Left cardiac atrium (tissue), 4 donors: ENCODE measurements around the gene CCDC127. TPM values are rescaled to one million over a fixed set of nuclear protein-coding genes. Genes with fewer than 3 reads are reported as not detected.
"Not testable (repeated sequence)": the region's sequence is repeated elsewhere in the genome, so short reads cannot be mapped to it uniquely, and the experiment has no call there.

ENCODE experiments used
- ATAC-seq, 2 donors: fragments of 200-7000 bp; cut with Tn5 transposase; one replicate each; pipeline ENCODE4 v1.9.1; 2020; ENCODE audit warnings: mild to moderate bottlenecking in 2 of 2, moderate library complexity in 2 of 2
- DNase-seq: peaks from one replicate; pipeline ENCODE4 v3.0.0-alpha.2; 2020
- intact Hi-C, 2 donors: fragments of 100-400 bp; cut with DNase I; formaldehyde crosslinking; loops; one replicate each; pipeline versions ENCODE4 v1.14.1 to v1.15.1; 2022 to 2023
- total RNA-seq, 2 donors: library from RNA; stranded (reverse); fragmentation: NEBNext Ultra II Directional; extraction: Animal tissue kit (Norgen Biotek cat#: 25700); gene quantifications; one replicate each; pipeline ENCODE4 v1.2.1, GENCODE V29; 2021
- donor health status: DM: no; HTN: yes; CAD: no.
- donor health status: DM: no; HTN: yes; CAD: no; lungs with severe emphysema.
- donor health status: DM: yes; HTN: yes; CAD: no.
- donor health status: Dilated cardiomyopathy.

CCDC127 gene
- total RNA-seq, 2 donors from 2014 or later, result 7.8 to 9.6 TPM

- no peak for ATAC-seq
- DNase-seq, result peak; percentile 12
- intact Hi-C loops, result no loop called here
Observed at GRCh38 chr5:166441-167372, 51.2 kb downstream of the CCDC127 start.

GRCh38 chr5:164783-165182 is 53.2 kb downstream of the CCDC127 start:
- intact Hi-C loops, result not testable (repeated sequence)

GRCh38 chr5:164244-164643 is 53.7 kb downstream of the CCDC127 start:
- ATAC-seq (no peak), DNase-seq (peak; percentile 19)
- intact Hi-C loops, result no loop called here

More at GRCh38 chr5:164783-165182, 53.2 kb downstream of the CCDC127 start:
- not testable (repeated sequence) for ATAC-seq
- peak; percentile 4 for DNase-seq

GRCh38 chr5:163841-164240 is 54.1 kb downstream of the CCDC127 start:
- DNase-seq (peak; percentile 15), ATAC-seq (no peak)
- intact Hi-C loops, result no loop called here

GRCh38 chr5:163338-163620 is 54.7 kb downstream of the CCDC127 start:
- ATAC-seq (no peak), DNase-seq (peak; percentile 14)
- intact Hi-C loops, result no loop called here

- intact Hi-C loops, result no loop called here
- DNase-seq, result peak; percentile 10
Observed at GRCh38 chr5:162565-163337, 55.2 kb downstream of the CCDC127 start.

GRCh38 chr5:162190-162564 is 55.8 kb downstream of the CCDC127 start:
- intact Hi-C loops, result no loop called here
- ATAC-seq, result no peak
- DNase-seq, result peak; percentile 12

More at GRCh38 chr5:162565-163337, 55.2 kb downstream of the CCDC127 start:
- no peak for ATAC-seq

- DNase-seq (peak; percentile 10), ATAC-seq (no peak)
- intact Hi-C loops, result no loop called here
Observed at GRCh38 chr5:161803-162110, 56.2 kb downstream of the CCDC127 start.

GRCh38 chr5:160921-161802 is 56.8 kb downstream of the CCDC127 start:
- intact Hi-C loops, result no loop called here

GRCh38 chr5:160173-160510 is 57.8 kb downstream of the CCDC127 start:
- DNase-seq (peak; percentile 10), ATAC-seq (no peak)
- intact Hi-C loops, result no loop called here

More at GRCh38 chr5:160921-161802, 56.8 kb downstream of the CCDC127 start:
- peak; percentile 7 for DNase-seq
- no peak for ATAC-seq

GRCh38 chr5:159448-160172 is 58.3 kb downstream of the CCDC127 start:
- ATAC-seq (no peak), DNase-seq (peak; percentile 4)

GRCh38 chr5:158807-159447 is 59.0 kb downstream of the CCDC127 start:
- intact Hi-C loops, result no loop called here
- no peak for DNase-seq
- no peak for ATAC-seq

More at GRCh38 chr5:159448-160172, 58.3 kb downstream of the CCDC127 start:
- intact Hi-C loops, result no loop called here

GRCh38 chr5:157801-158200 is 60.2 kb downstream of the CCDC127 start:
- ATAC-seq (no peak), DNase-seq (no peak)
- intact Hi-C loops, result no loop called here

- DNase-seq (no peak), ATAC-seq (no peak)
- intact Hi-C loops, result no loop called here
Observed at GRCh38 chr5:157126-157715, 60.7 kb downstream of the CCDC127 start.

GRCh38 chr5:156411-157072 is 61.4 kb downstream of the CCDC127 start:
- no peak for ATAC-seq
- intact Hi-C loops, result no loop called here
- no peak for DNase-seq

GRCh38 chr5:155651-156410 is 62.1 kb downstream of the CCDC127 start:
- DNase-seq (no peak), ATAC-seq (no peak)
- intact Hi-C loops, result no loop called here

GRCh38 chr5:154826-155225 is 63.1 kb downstream of the CCDC127 start:
- ATAC-seq (no peak), DNase-seq (no peak)
- intact Hi-C loops, result no loop called here
